HUES48 (cell line): ENCODE results near the gene GRM5.

Source experiments
- H3K27ac ChIP-seq: one replicate; pipeline ENCODE4 v1.7.0; 2013; ENCODE audit warnings: low read depth, low read length, inconsistent platforms
- H3K27me3 ChIP-seq: 2 replicates; pipeline ENCODE4 v1.6.1; 2013; ENCODE audit warnings: mild to moderate bottlenecking, low read length; ENCODE audit not compliant: control insufficient read depth, insufficient read depth
- H3K36me3 ChIP-seq: 2 replicates; pipeline ENCODE4 v1.6.1; 2013; ENCODE audit warnings: low read length; ENCODE audit not compliant: control insufficient read depth, insufficient read depth
- H3K4me1 ChIP-seq: 2 replicates; pipeline ENCODE4 v1.6.1; 2013; ENCODE audit warnings: mild to moderate bottlenecking, low read length; ENCODE audit not compliant: control insufficient read depth, insufficient read depth
- H3K4me3 ChIP-seq: 2 replicates; pipeline ENCODE4 v1.5.1; 2013; ENCODE audit warnings: mild to moderate bottlenecking, low read depth, low read length
- H3K9ac ChIP-seq: 2 replicates; pipeline ENCODE4 v1.6.1; 2013; ENCODE audit warnings: mild to moderate bottlenecking, low read depth, low read length, moderate library complexity
- H3K9me3 ChIP-seq: 2 replicates; pipeline ENCODE4 v1.6.1; 2013; ENCODE audit warnings: low read length; ENCODE audit not compliant: control insufficient read depth, insufficient read depth

The GRM5 gene

GRCh38 chr11:88618327-88619070, 447.3 kb downstream of the GRM5 start:
- Histone ChIP-seq H3K27me3 (no peaks in the 10 kb centered on the region), H3K4me3 (no peak overlapping the region), H3K36me3 (no peaks in the 10 kb centered on the region), H3K9me3 (no peaks in the 10 kb centered on the region), H3K4me1 (peaks cover 16% of the 10 kb centered on the region), H3K9ac (no peak overlapping the region), H3K27ac (no peak overlapping the region)

- Histone ChIP-seq H3K9ac (no peak overlapping the region), H3K27me3 (no peaks in the 10 kb centered on the region), H3K4me3 (no peak overlapping the region), H3K27ac (no peak overlapping the region), H3K4me1 (peaks cover 16% of the 10 kb centered on the region), H3K36me3 (no peaks in the 10 kb centered on the region), H3K9me3 (no peaks in the 10 kb centered on the region)
Observed at GRCh38 chr11:88617226-88617625, 448.6 kb downstream of the GRM5 start.

- no peak overlapping the region for H3K4me3 ChIP-seq
- no peaks in the 10 kb centered on the region for H3K36me3 ChIP-seq
- no peaks in the 10 kb centered on the region for H3K4me1 ChIP-seq
- H3K9ac ChIP-seq = no peak overlapping the region
- H3K27me3 ChIP-seq = no peaks in the 10 kb centered on the region
- no peak overlapping the region for H3K27ac ChIP-seq
- no peaks in the 10 kb centered on the region for H3K9me3 ChIP-seq
Observed at GRCh38 chr11:88604260-88604659, 461.5 kb downstream of the GRM5 start.

GRCh38 chr11:88603091-88603867, 462.5 kb downstream of the GRM5 start:
- H3K9me3 ChIP-seq = no peaks in the 10 kb centered on the region
- no peaks in the 10 kb centered on the region for H3K4me1 ChIP-seq
- no peak overlapping the region for H3K27ac ChIP-seq
- H3K4me3 ChIP-seq = no peak overlapping the region
- no peaks in the 10 kb centered on the region for H3K27me3 ChIP-seq
- no peak overlapping the region for H3K9ac ChIP-seq
- H3K36me3 ChIP-seq = no peaks in the 10 kb centered on the region

GRCh38 chr11:88597387-88597786, 468.4 kb downstream of the GRM5 start:
- H3K9ac ChIP-seq = no peak overlapping the region
- H3K36me3 ChIP-seq = no peaks in the 10 kb centered on the region
- H3K27me3 ChIP-seq = no peaks in the 10 kb centered on the region
- H3K27ac ChIP-seq = no peak overlapping the region
- H3K4me1 ChIP-seq = no peaks in the 10 kb centered on the region
- H3K9me3 ChIP-seq = no peaks in the 10 kb centered on the region
- no peak overlapping the region for H3K4me3 ChIP-seq

- Histone ChIP-seq H3K4me1 (no peaks in the 10 kb centered on the region), H3K36me3 (no peaks in the 10 kb centered on the region), H3K9ac (no peak overlapping the region), H3K27ac (no peak overlapping the region), H3K9me3 (no peaks in the 10 kb centered on the region), H3K4me3 (no peak overlapping the region), H3K27me3 (no peaks in the 10 kb centered on the region)
Observed at GRCh38 chr11:88596786-88597185, 469.0 kb downstream of the GRM5 start.

- Histone ChIP-seq H3K36me3 (no peaks in the 10 kb centered on the region), H3K9me3 (no peaks in the 10 kb centered on the region), H3K27me3 (no peaks in the 10 kb centered on the region)
Observed at GRCh38 chr11:88594274-88594950, 471.4 kb downstream of the GRM5 start.

GRCh38 chr11:88590361-88590760, 475.4 kb downstream of the GRM5 start:
- H3K27me3 ChIP-seq = no peaks in the 10 kb centered on the region
- H3K27ac ChIP-seq = no peak overlapping the region
- no peak overlapping the region for H3K4me3 ChIP-seq
- H3K9me3 ChIP-seq = no peaks in the 10 kb centered on the region
- H3K36me3 ChIP-seq = no peaks in the 10 kb centered on the region
- no peak overlapping the region for H3K9ac ChIP-seq
- H3K4me1 ChIP-seq = no peaks in the 10 kb centered on the region

More at GRCh38 chr11:88594274-88594950, 471.4 kb downstream of the GRM5 start:
- Histone ChIP-seq H3K27ac (no peak overlapping the region), H3K4me3 (no peak overlapping the region), H3K4me1 (no peaks in the 10 kb centered on the region), H3K9ac (no peak overlapping the region)

- Histone ChIP-seq H3K9ac (no peak overlapping the region), H3K27ac (no peak overlapping the region), H3K4me1 (peaks cover 5% of the 10 kb centered on the region; the same call in 1 of the 2 replicates), H3K27me3 (no peaks in the 10 kb centered on the region), H3K4me3 (no peak overlapping the region), H3K9me3 (no peaks in the 10 kb centered on the region), H3K36me3 (no peaks in the 10 kb centered on the region)
Observed at GRCh38 chr11:88583251-88583650, 482.5 kb downstream of the GRM5 start.

GRCh38 chr11:88579466-88579865, 486.3 kb downstream of the GRM5 start:
- H3K9ac ChIP-seq = no peak overlapping the region
- H3K9me3 ChIP-seq = no peaks in the 10 kb centered on the region
- H3K27ac ChIP-seq = no peak overlapping the region
- no peaks in the 10 kb centered on the region for H3K36me3 ChIP-seq
- peaks cover 5% of the 10 kb centered on the region; the same call in 1 of the 2 replicates for H3K4me1 ChIP-seq
- H3K27me3 ChIP-seq = no peaks in the 10 kb centered on the region
- H3K4me3 ChIP-seq = no peak overlapping the region

GRCh38 chr11:88576741-88577140, 489.0 kb downstream of the GRM5 start:
- H3K27ac ChIP-seq = no peak overlapping the region
- H3K4me3 ChIP-seq = no peak overlapping the region

More at GRCh38 chr11:88576741-88577140, 489.0 kb downstream of the GRM5 start:
- H3K9ac ChIP-seq = no peak overlapping the region
- H3K27me3 ChIP-seq = no peaks in the 10 kb centered on the region
- no peaks in the 10 kb centered on the region for H3K36me3 ChIP-seq
- no peaks in the 10 kb centered on the region for H3K9me3 ChIP-seq
- H3K4me1 ChIP-seq = no peaks in the 10 kb centered on the region
